C4-2B (cell line): ENCODE measurements around the gene TMEM38A.

Experiments
- ZFX ChIP-seq: fragments of 450-650 bp; IDR thresholded peaks from 2 replicates; pipeline ENCODE4 v1.6.1; 2017
- TF ChIP-seq, protein P1 (sequence below): fragments of 450-650 bp; conservative IDR thresholded peaks from 2 replicates; pipeline ENCODE4 v1.5.1; 2017; ENCODE audit warnings: mild to moderate bottlenecking

DNA sequence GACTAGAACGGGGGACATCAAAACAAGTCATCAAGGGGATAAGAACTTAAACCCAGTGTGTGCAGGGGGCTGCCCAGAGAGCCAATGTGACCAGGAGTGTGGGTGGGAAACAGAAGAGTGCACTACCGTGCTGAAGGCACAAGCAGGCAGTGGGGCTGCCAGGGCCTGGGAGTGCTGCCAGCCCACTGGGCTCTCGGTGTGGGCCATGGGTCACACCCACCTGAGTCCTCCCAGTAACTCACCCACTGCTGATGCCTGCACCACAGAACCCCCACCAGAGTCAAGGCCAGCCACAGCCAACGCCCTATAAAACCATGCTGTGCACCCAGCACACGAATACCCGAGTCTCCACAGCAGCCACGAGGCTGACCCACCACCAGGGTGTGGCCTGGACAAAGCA is 41.5 kb upstream of the TMEM38A start:
- TF ChIP-seq, protein P1, sequence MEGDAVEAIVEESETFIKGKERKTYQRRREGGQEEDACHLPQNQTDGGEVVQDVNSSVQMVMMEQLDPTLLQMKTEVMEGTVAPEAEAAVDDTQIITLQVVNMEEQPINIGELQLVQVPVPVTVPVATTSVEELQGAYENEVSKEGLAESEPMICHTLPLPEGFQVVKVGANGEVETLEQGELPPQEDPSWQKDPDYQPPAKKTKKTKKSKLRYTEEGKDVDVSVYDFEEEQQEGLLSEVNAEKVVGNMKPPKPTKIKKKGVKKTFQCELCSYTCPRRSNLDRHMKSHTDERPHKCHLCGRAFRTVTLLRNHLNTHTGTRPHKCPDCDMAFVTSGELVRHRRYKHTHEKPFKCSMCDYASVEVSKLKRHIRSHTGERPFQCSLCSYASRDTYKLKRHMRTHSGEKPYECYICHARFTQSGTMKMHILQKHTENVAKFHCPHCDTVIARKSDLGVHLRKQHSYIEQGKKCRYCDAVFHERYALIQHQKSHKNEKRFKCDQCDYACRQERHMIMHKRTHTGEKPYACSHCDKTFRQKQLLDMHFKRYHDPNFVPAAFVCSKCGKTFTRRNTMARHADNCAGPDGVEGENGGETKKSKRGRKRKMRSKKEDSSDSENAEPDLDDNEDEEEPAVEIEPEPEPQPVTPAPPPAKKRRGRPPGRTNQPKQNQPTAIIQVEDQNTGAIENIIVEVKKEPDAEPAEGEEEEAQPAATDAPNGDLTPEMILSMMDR, result no peak
- no peak for TF ChIP-seq ZFX
